ENCODE measurements around the gene C1orf74. TPM values are rescaled to one million over a fixed set of nuclear protein-coding genes. Genes with fewer than 3 reads are reported as not detected.

Gene C1orf74
- total RNA-seq, 2 experiments from 2014 or later: 2.8 to 3.0 TPM

- CTCF ChIA-PET: interaction anchor here (1.1 to 10.8 kb wide), 3 partner anchors 10 to 30 kb away, joined by 3 to 105 read pairs (median 10); no protein-coding TSS in a partner anchor
- DNase-seq (no peak), ATAC-seq (no peak)
- intact Hi-C loops (cut with micrococcal nuclease): no loop called here
- POLR2A ChIA-PET: interaction anchor here (1.5 to 13.2 kb wide), 4 partner anchors 8 to 26 kb away, joined by 3 to 242 read pairs (median 44); partner anchors contain the start of gene C1orf74
- Mint-ChIP-seq H3K27ac (peak overlapping the region; percentile 98), H3K36me3 (ENCODE audit: low read depth) (peaks cover 69% of the 10 kb centered on the region), H3K9me3 (no peaks in the 10 kb centered on the region), H3K4me1 (ENCODE audit: low read depth) (peaks cover 72% of the 10 kb centered on the region), H3K4me3 (peak overlapping the region; percentile 91), H3K27me3 (no peaks in the 10 kb centered on the region)
- TF ChIP-seq, protein P1, sequence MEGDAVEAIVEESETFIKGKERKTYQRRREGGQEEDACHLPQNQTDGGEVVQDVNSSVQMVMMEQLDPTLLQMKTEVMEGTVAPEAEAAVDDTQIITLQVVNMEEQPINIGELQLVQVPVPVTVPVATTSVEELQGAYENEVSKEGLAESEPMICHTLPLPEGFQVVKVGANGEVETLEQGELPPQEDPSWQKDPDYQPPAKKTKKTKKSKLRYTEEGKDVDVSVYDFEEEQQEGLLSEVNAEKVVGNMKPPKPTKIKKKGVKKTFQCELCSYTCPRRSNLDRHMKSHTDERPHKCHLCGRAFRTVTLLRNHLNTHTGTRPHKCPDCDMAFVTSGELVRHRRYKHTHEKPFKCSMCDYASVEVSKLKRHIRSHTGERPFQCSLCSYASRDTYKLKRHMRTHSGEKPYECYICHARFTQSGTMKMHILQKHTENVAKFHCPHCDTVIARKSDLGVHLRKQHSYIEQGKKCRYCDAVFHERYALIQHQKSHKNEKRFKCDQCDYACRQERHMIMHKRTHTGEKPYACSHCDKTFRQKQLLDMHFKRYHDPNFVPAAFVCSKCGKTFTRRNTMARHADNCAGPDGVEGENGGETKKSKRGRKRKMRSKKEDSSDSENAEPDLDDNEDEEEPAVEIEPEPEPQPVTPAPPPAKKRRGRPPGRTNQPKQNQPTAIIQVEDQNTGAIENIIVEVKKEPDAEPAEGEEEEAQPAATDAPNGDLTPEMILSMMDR (IDR thresholded peaks at IDR 0.05): no peak
Observed at GRCh38 chr1:209758400-209758799, 26.0 kb downstream of the C1orf74 start.

DNA sequence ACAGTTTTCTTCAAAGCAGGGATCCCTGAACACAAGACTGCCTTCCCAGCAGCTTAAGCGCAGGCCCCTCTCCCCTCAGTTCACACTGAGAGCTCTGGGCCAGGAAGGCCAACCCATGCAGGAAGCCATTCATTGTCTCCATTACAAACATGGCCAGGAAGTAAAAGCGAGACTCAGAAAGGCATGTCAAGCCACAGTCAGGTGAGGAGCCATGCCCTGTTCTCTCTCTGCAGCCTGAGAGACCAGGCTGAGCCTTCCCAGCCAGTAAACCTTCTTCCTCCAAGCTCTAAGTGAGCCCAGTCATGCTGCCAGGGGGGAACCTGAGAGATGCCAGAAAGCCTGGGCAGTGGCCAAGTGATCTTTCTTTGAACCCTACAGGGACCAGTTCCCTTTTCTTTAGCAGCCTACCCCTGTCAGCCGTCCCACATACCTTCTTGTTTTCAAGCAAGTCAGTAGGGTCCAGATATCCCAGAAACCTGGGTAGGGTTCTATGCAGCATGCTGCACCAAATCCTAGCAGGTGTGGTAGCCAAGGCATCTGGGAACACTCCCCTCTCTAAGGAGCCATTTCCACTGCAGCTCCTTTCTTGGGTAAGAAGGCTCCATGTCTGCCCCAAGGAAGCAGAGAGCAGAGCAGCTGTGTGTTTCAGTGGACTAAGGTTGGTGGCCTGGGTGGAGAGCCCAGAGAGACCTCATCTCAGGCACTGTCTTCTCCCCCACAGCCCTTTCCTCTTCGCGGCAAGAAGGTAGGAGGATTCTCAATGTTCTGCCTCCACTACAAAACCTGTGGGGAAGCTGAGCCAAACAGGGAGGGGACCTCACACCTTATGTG lies 27.5 kb downstream of the C1orf74 start:
- H3K36me3 Mint-ChIP-seq (ENCODE audit: low read depth): peaks cover 54% of the 10 kb centered on the region
- ATAC-seq: peak; percentile 17
- H3K4me3 Mint-ChIP-seq: peak overlapping the region; percentile 91
- H3K27ac Mint-ChIP-seq: peak overlapping the region; percentile 98
- intact Hi-C loops (cut with micrococcal nuclease): loop anchor here (1.0 kb wide), 1 partner anchor 11 kb away; no protein-coding TSS in a partner anchor
- TF ChIP-seq, protein P1 (IDR thresholded peaks at IDR 0.05): no peak
- ChIA-PET CTCF (interaction anchor here (0.7 to 10.8 kb wide), 8 partner anchors 8 to 188 kb away, joined by 3 to 105 read pairs (median 6); partner anchors contain the start of gene C1orf74), POLR2A (interaction anchor here (0.8 to 13.2 kb wide), 11 partner anchors 9 to 111 kb away, joined by 3 to 242 read pairs (median 4); partner anchors contain the start of gene C1orf74)
- H3K9me3 Mint-ChIP-seq: no peaks in the 10 kb centered on the region
- no peaks in the 10 kb centered on the region for H3K27me3 Mint-ChIP-seq
- peaks cover 72% of the 10 kb centered on the region for H3K4me1 Mint-ChIP-seq (ENCODE audit: low read depth)
- peak; percentile 52 for DNase-seq

- peaks cover 46% of the 10 kb centered on the region for H3K36me3 Mint-ChIP-seq (ENCODE audit: low read depth)
- CTCF ChIA-PET: interaction anchor here (0.7 to 10.8 kb wide), 12 partner anchors 8 to 187 kb away, joined by 3 to 105 read pairs (median 4); partner anchors contain the start of gene C1orf74
- peak within 1 kb of the TSS; percentile 91 for H3K4me3 Mint-ChIP-seq
- H3K27me3 Mint-ChIP-seq: no peaks in the 10 kb centered on the region
- ATAC-seq (peak; percentile 79), DNase-seq (peak; percentile 94)
- no peaks in the 10 kb centered on the region for H3K9me3 Mint-ChIP-seq
- intact Hi-C loops (cut with micrococcal nuclease): loop anchor here (1.0 to 2.0 kb wide), 2 partner anchors 12 to 29 kb away; partner anchors contain the start of gene C1orf74
- TF ChIP-seq, protein P1 (IDR thresholded peaks at IDR 0.05): no peak
- H3K4me1 Mint-ChIP-seq (ENCODE audit: low read depth): peaks cover 72% of the 10 kb centered on the region
- peak within 1 kb of the TSS; percentile 98 for H3K27ac Mint-ChIP-seq
- POLR2A ChIA-PET: interaction anchor here (0.8 to 13.2 kb wide), 11 partner anchors 8 to 110 kb away, joined by 3 to 242 read pairs (median 4); no protein-coding TSS in a partner anchor
Observed at GRCh38 chr1:209755926-209756614, 28.3 kb downstream of the C1orf74 start, which contains the start of gene TRAF3IP3. Gene TRAF3IP3 (plus strand): TSS chr1:209756053. CDS start chr1:209760040, 3,987 bp downstream.

DNA sequence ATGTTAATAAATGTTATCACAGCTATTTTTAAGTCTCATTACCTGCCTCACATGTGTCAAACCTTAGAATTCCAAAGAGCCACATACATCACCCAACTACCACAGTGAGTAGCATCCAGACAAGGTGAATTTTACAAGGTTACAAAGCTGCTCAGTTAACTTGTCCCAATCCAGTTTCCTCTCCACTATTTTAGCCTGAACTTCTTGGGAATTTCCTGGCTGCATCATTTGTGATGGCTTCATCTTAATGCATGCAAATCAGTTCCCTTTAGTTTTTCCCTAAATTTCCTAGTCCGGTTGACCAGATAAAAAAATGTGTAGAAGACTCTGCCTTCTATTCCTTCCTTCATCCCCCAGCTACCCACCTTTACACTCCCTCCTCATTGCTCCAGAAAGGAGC lies 29.1 kb downstream of the C1orf74 start:
- ChIA-PET CTCF (interaction anchor here (0.5 to 10.8 kb wide), 9 partner anchors 9 to 69 kb away, joined by 3 to 105 read pairs (median 3); no protein-coding TSS in a partner anchor), POLR2A (interaction anchor here (1.2 to 13.2 kb wide), 5 partner anchors 12 to 32 kb away, joined by 4 to 242 read pairs (median 6); no protein-coding TSS in a partner anchor)
- no peak for DNase-seq
- TF ChIP-seq, protein P1 (IDR thresholded peaks at IDR 0.05): no peak
- peak overlapping the region; percentile 98 for H3K27ac Mint-ChIP-seq
- intact Hi-C loops (cut with micrococcal nuclease): loop anchor here (2.0 kb wide), 1 partner anchor 30 kb away; the partner anchor contains the start of gene C1orf74
- H3K4me3 Mint-ChIP-seq: peak overlapping the region; percentile 91
- H3K36me3 Mint-ChIP-seq (ENCODE audit: low read depth): peaks cover 39% of the 10 kb centered on the region
- peaks cover 73% of the 10 kb centered on the region for H3K4me1 Mint-ChIP-seq (ENCODE audit: low read depth)
- H3K9me3 Mint-ChIP-seq: no peaks in the 10 kb centered on the region
- no peak for ATAC-seq
- H3K27me3 Mint-ChIP-seq: no peaks in the 10 kb centered on the region
